Measurements from ENCODE around the gene CDHR2. TPM values are rescaled to one million over a fixed set of nuclear protein-coding genes. Genes with fewer than 3 reads are reported as not detected.

The CDHR2 gene
- total RNA-seq, 1 donor = not detected

- TF ChIP-seq CTCF (IDR thresholded peaks at IDR 0.05; ENCODE audit: insufficient read depth, low read length) = no peak
- no peak for DNase-seq (ENCODE audit: low read depth)
- no peak overlapping the region for H3K4me3 ChIP-seq (ENCODE audit: low read depth, low read length)
Measured at GRCh38 chr5:176625512-176625911, 76.4 kb downstream of the CDHR2 start.

GRCh38 chr5:176625966-176626875 is 77.1 kb downstream of the CDHR2 start:
- no peak for DNase-seq (ENCODE audit: low read depth)
- no peak for TF ChIP-seq CTCF (IDR thresholded peaks at IDR 0.05; ENCODE audit: insufficient read depth, low read length)
- H3K4me3 ChIP-seq (ENCODE audit: low read depth, low read length) = no peak overlapping the region

- TF ChIP-seq CTCF (IDR thresholded peaks at IDR 0.05; ENCODE audit: insufficient read depth, low read length) = no peak
- no peak overlapping the region for H3K4me3 ChIP-seq (ENCODE audit: low read depth, low read length)
- DNase-seq (ENCODE audit: low read depth) = no peak
Measured at GRCh38 chr5:176626876-176627236, 77.7 kb downstream of the CDHR2 start.

- no peak overlapping the region for H3K4me3 ChIP-seq (ENCODE audit: low read depth, low read length)
- DNase-seq (ENCODE audit: low read depth) = no peak
- no peak for TF ChIP-seq CTCF (IDR thresholded peaks at IDR 0.05; ENCODE audit: insufficient read depth, low read length)
Measured at GRCh38 chr5:176627582-176627981, 78.4 kb downstream of the CDHR2 start.

- no peak for TF ChIP-seq CTCF (IDR thresholded peaks at IDR 0.05; ENCODE audit: insufficient read depth, low read length)
- no peak overlapping the region for H3K4me3 ChIP-seq (ENCODE audit: low read depth, low read length)
- DNase-seq (ENCODE audit: low read depth) = no peak
Measured at GRCh38 chr5:176628406-176629228, 79.5 kb downstream of the CDHR2 start.

- no peak for TF ChIP-seq CTCF (IDR thresholded peaks at IDR 0.05; ENCODE audit: insufficient read depth, low read length)
- DNase-seq (ENCODE audit: low read depth) = no peak
- H3K4me3 ChIP-seq (ENCODE audit: low read depth, low read length) = no peak overlapping the region
Measured at GRCh38 chr5:176629317-176629852, 80.2 kb downstream of the CDHR2 start.

Data from fibroblast of the aortic adventitia (primary cell).